Measurements from ENCODE around the gene ZFR2. TPM values are rescaled to one million over a fixed set of nuclear protein-coding genes. Genes with fewer than 3 reads are reported as not detected.

Gene ZFR2
- total RNA-seq, 1 donor from 2014 or later, result 0.55 TPM

GRCh38 chr19:3907626-3908265 lies 38.9 kb upstream of the ZFR2 start:
- intact Hi-C loops (cut with DNase I), result no loop called here
- Histone ChIP-seq H3K4me1 (no peaks in the 10 kb centered on the region), H3K36me3 (no peaks in the 10 kb centered on the region), H3K27ac (no peak overlapping the region), H3K27me3 (no peaks in the 10 kb centered on the region), H3K4me3 (no peak overlapping the region), H3K9me3 (peaks cover 6% of the 10 kb centered on the region)
- TF ChIP-seq, protein P1, sequence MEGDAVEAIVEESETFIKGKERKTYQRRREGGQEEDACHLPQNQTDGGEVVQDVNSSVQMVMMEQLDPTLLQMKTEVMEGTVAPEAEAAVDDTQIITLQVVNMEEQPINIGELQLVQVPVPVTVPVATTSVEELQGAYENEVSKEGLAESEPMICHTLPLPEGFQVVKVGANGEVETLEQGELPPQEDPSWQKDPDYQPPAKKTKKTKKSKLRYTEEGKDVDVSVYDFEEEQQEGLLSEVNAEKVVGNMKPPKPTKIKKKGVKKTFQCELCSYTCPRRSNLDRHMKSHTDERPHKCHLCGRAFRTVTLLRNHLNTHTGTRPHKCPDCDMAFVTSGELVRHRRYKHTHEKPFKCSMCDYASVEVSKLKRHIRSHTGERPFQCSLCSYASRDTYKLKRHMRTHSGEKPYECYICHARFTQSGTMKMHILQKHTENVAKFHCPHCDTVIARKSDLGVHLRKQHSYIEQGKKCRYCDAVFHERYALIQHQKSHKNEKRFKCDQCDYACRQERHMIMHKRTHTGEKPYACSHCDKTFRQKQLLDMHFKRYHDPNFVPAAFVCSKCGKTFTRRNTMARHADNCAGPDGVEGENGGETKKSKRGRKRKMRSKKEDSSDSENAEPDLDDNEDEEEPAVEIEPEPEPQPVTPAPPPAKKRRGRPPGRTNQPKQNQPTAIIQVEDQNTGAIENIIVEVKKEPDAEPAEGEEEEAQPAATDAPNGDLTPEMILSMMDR (IDR thresholded peaks at IDR 0.05), result no peak
- DNase-seq (no peak), ATAC-seq (no peak)

DNA sequence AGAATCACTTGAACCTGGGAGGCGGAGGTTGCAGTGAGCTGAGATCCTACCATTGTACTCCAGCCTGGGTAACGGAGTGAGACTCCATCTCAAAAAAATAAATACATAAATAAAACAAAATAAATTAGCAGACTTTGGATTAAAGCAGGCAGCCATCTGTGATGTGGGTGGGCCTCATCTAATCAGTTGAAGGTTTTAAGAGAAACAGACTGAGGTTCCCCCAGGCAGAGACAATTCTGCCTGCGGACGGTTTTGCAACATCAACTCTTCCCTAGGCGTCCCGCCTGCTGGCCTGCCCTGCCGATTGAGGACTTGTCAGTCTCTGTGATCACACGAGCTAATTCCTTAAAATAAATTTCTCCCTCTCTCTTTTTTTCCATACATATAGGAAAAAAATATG lies 35.4 kb upstream of the ZFR2 start:
- H3K4me3 ChIP-seq, result no peak overlapping the region
- intact Hi-C loops (cut with DNase I), result no loop called here

GRCh38 chr19:3902317-3902973 lies 33.6 kb upstream of the ZFR2 start:
- Histone ChIP-seq H3K36me3 (no peaks in the 10 kb centered on the region), H3K4me3 (no peak overlapping the region), H3K27me3 (no peaks in the 10 kb centered on the region), H3K4me1 (no peaks in the 10 kb centered on the region), H3K9me3 (peaks cover 3% of the 10 kb centered on the region), H3K27ac (no peak overlapping the region)
- ATAC-seq (no peak), DNase-seq (no peak)
- TF ChIP-seq, protein P1 (IDR thresholded peaks at IDR 0.05), result no peak
- intact Hi-C loops (cut with DNase I), result no loop called here

More for the DNA sequence above, 35.4 kb upstream of the ZFR2 start:
- Histone ChIP-seq H3K36me3 (no peaks in the 10 kb centered on the region), H3K4me1 (no peaks in the 10 kb centered on the region), H3K9me3 (no peaks in the 10 kb centered on the region), H3K27me3 (no peaks in the 10 kb centered on the region), H3K27ac (no peak overlapping the region)
- TF ChIP-seq, protein P1 (IDR thresholded peaks at IDR 0.05), result no peak
- no peak for DNase-seq
- no peak for ATAC-seq

GRCh38 chr19:3899531-3900294 lies 30.9 kb upstream of the ZFR2 start:
- Histone ChIP-seq H3K27ac (no peak overlapping the region), H3K9me3 (peaks cover 3% of the 10 kb centered on the region), H3K4me3 (no peak overlapping the region), H3K36me3 (no peaks in the 10 kb centered on the region), H3K4me1 (no peaks in the 10 kb centered on the region), H3K27me3 (no peaks in the 10 kb centered on the region)
- DNase-seq, result no peak
- intact Hi-C loops (cut with DNase I), result no loop called here
- TF ChIP-seq, protein P1 (IDR thresholded peaks at IDR 0.05), result no peak
- no peak for ATAC-seq

DNA sequence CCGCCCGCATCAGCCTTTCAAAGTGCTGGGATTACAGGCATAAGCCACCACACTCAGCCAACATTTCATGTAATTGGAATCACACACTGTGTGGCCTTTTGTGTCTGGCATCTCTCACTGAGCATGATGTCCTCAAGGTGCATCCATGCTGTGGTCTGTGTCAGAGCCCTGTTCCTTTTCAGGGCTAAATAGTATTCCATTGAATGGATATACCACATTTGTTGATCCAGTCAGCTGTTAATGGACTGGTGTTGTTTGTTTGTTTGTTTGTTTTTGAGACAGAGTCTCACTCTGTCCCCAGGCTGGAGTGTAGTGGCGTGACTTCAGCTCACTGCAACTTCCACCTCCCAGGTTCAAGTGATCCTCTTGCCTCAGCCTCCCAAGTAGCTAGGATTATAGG lies 29.6 kb upstream of the ZFR2 start:
- Histone ChIP-seq H3K9me3 (peaks cover 3% of the 10 kb centered on the region), H3K4me3 (no peak overlapping the region), H3K27me3 (no peaks in the 10 kb centered on the region), H3K4me1 (no peaks in the 10 kb centered on the region), H3K27ac (no peak overlapping the region), H3K36me3 (no peaks in the 10 kb centered on the region)
- intact Hi-C loops (cut with DNase I), result no loop called here
- no peak for ATAC-seq
- no peak for DNase-seq
- TF ChIP-seq, protein P1 (IDR thresholded peaks at IDR 0.05), result no peak
